ENCODE data around the gene MUC12. TPM values are rescaled to one million over a fixed set of nuclear protein-coding genes. Genes with fewer than 3 reads are reported as not detected.

Gene MUC12
- total and polyA plus RNA-seq, 2 of the 8 experiments (the other 6 are each of a cell fraction or from before 2014, with no cell fraction given), result 7.7 to 16.2 TPM

GRCh38 chr7:100963386-100963785 is 6.0 kb upstream of the MUC12 start (continued):
- no peak for TF ChIP-seq CTBP2 (IDR thresholded peaks at IDR 0.05; ENCODE audit: borderline replicate concordance, insufficient read depth, insufficient read length, low read length)
- TF ChIP-seq BACH1 (IDR thresholded peaks at IDR 0.05; ENCODE audit: low read length), result no peak
- TF ChIP-seq KDM1A (IDR thresholded peaks at IDR 0.05; ENCODE audit: borderline replicate concordance, low read length), result no peak
- TF ChIP-seq EZH2 (IDR thresholded peaks at IDR 0.05; ENCODE audit: low read depth, low read length, severe bottlenecking), result no peak
- no peak for TF ChIP-seq JUND (IDR thresholded peaks at IDR 0.05; ENCODE audit: low read length)
- TF ChIP-seq PHF8 (conservative IDR thresholded peaks at IDR 0.05; ENCODE audit: low read depth, low read length), result no peak
- TF ChIP-seq NANOG (IDR thresholded peaks at IDR 0.05; ENCODE audit: insufficient read depth, low read depth, low read length, poor library complexity, severe bottlenecking), result no peak
